CD14-positive monocyte (primary cell): Measurements from ENCODE around the gene SENP3. TPM values are rescaled to one million over a fixed set of nuclear protein-coding genes. Genes with fewer than 3 reads are reported as not detected.

Experiments
- DNase-seq, 3 donors: peaks; one replicate each; pipeline ENCODE4 v3.0.0-alpha.2; 2011 to 2022
- H2AFZ ChIP-seq: 2 replicates; pipeline ENCODE4 v1.6.0; 2012; ENCODE audit warnings: mild to moderate bottlenecking, low read depth, low read length, inconsistent platforms; ENCODE audit not compliant: insufficient read depth, poor library complexity, severe bottlenecking
- H3K27ac ChIP-seq, 2 donors: 1 replicate in 1 of 2; 2 replicates in 1 of 2; pipeline ENCODE4 v1.5.1; 2012 to 2013; ENCODE audit warnings: low read length in 2 of 2, control low read depth in 1 of 2, inconsistent platforms in 1 of 2, low read depth in 1 of 2, mild to moderate bottlenecking in 1 of 2
- H3K27me3 ChIP-seq, 2 donors: one replicate each; pipeline versions ENCODE4 v1.6.0 to v1.6.1; 2011 to 2013; ENCODE audit warnings: low read length in 2 of 2; ENCODE audit not compliant: control insufficient read depth in 2 of 2, insufficient read depth in 2 of 2
- H3K36me3 ChIP-seq, 2 donors: replicated peaks in 1 of 2; 1 replicate in 1 of 2; 2 replicates in 1 of 2; pipeline versions ENCODE4 v1.5.1 to v1.6.1; 2012 to 2013; ENCODE audit warnings: low read length in 2 of 2, control low read depth in 1 of 2, inconsistent platforms in 1 of 2, mild to moderate bottlenecking in 1 of 2; ENCODE audit not compliant: insufficient read depth in 2 of 2, control insufficient read depth in 1 of 2
- H3K4me1 ChIP-seq, 2 donors: 1 replicate in 1 of 2; 2 replicates in 1 of 2; pipeline versions ENCODE4 v1.5.1 to v1.6.1; 2012 to 2013; ENCODE audit warnings: low read length in 2 of 2, control low read depth in 1 of 2, inconsistent platforms in 1 of 2, mild to moderate bottlenecking in 1 of 2, moderate library complexity in 1 of 2; ENCODE audit not compliant: insufficient read depth in 2 of 2, control insufficient read depth in 1 of 2
- H3K4me2 ChIP-seq: replicated peaks from 2 replicates; pipeline ENCODE3; 2012; ENCODE audit warnings: low read length, moderate library complexity, mild to moderate bottlenecking; ENCODE audit not compliant: poor library complexity, severe bottlenecking; ENCODE audit errors: extremely low read depth
- H3K4me3 ChIP-seq, 3 experiments: fragments of 200-600 bp in 1 of 3; sonication (generic) in 1 of 3; replicated peaks in 1 of 3; 1 replicate in 2 of 3; 2 replicates in 1 of 3; pipeline ENCODE4 v1.5.1; 2011 to 2013; ENCODE audit warnings: low read length in 3 of 3, mild to moderate bottlenecking in 3 of 3, control low read depth in 2 of 3, low read depth in 2 of 3, inconsistent platforms in 1 of 3, moderate library complexity in 1 of 3
- H3K79me2 ChIP-seq: 2 replicates; pipeline ENCODE4 v1.6.0; 2012; ENCODE audit warnings: mild to moderate bottlenecking, control low read depth, inconsistent platforms, low read length, moderate library complexity; ENCODE audit not compliant: insufficient read depth
- H3K9ac ChIP-seq: 2 replicates; pipeline ENCODE4 v1.6.0; 2017; ENCODE audit warnings: low read length, mild to moderate bottlenecking; ENCODE audit not compliant: insufficient read depth, poor library complexity, severe bottlenecking
- H3K9me3 ChIP-seq, 2 donors: replicated peaks in 1 of 2; 1 replicate in 1 of 2; 2 replicates in 1 of 2; pipeline versions ENCODE4 v1.5.1 to v1.6.1; 2012 to 2013; ENCODE audit warnings: low read length in 2 of 2, control low read depth in 1 of 2; ENCODE audit not compliant: control insufficient read depth in 1 of 2, insufficient read depth in 1 of 2
- H4K20me1 ChIP-seq: 2 replicates; pipeline ENCODE4 v1.6.0; 2012; ENCODE audit warnings: mild to moderate bottlenecking, low read length, control low read depth, moderate library complexity; ENCODE audit not compliant: insufficient read depth
- H3K27ac Mint-ChIP-seq, 7 donors: one replicate each; pipeline ENCODE4 v1.8.0; 2020; ENCODE audit warnings: mild to moderate bottlenecking in 7 of 7, mixed read lengths in 7 of 7, moderate library complexity in 6 of 7, inconsistent platforms in 2 of 7
- H3K27me3 Mint-ChIP-seq, 3 donors: one replicate each; pipeline ENCODE4 v1.8.0; 2021 to 2022; ENCODE audit warnings: low read depth in 3 of 3, mild to moderate bottlenecking in 3 of 3, mixed read lengths in 3 of 3, moderate library complexity in 3 of 3, inconsistent platforms in 1 of 3
- H3K36me3 Mint-ChIP-seq, 2 donors: one replicate each; pipeline ENCODE4 v1.8.0; 2020; ENCODE audit warnings: mixed read lengths in 2 of 2, inconsistent platforms in 1 of 2, mild to moderate bottlenecking in 1 of 2
- H3K4me1 Mint-ChIP-seq: one replicate; pipeline ENCODE4 v1.8.0; 2020; ENCODE audit warnings: mild to moderate bottlenecking, mixed read lengths
- H3K4me3 Mint-ChIP-seq, 2 donors: one replicate each; pipeline ENCODE4 v1.8.0; 2020; ENCODE audit warnings: mild to moderate bottlenecking in 2 of 2, mixed read lengths in 2 of 2, moderate library complexity in 1 of 2
- H3K9me3 Mint-ChIP-seq, 7 donors: one replicate each; pipeline ENCODE4 v1.8.0; 2020 to 2022; ENCODE audit warnings: mixed read lengths in 7 of 7, mild to moderate bottlenecking in 6 of 7, moderate library complexity in 6 of 7, inconsistent platforms in 2 of 7
- CTCF ChIP-seq: fragments of 200-600 bp; IDR thresholded peaks from one replicate; pipeline ENCODE4 v1.8.0; 2022; ENCODE audit warnings: antibody characterized with exemption, mild to moderate bottlenecking
- WGBS: methylation state at CpG from one replicate; pipeline ENCODE4 v1.1.5; 2013; ENCODE audit warnings: missing lambda C conversion rate; ENCODE audit not compliant: insufficient coverage; 5-methylcytosine and 5-hydroxymethylcytosine counted together
- intact Hi-C, 2 donors: fragments of 100-400 bp; cut with micrococcal nuclease; formaldehyde crosslinking; loops; one replicate each; pipeline versions ENCODE4 v1.15.0 to v1.15.1; 2023
- polyA plus RNA-seq, 3 donors: library from polyadenylated mRNA; depleted of rRNA in 1 of 3; unstranded in 2 of 3; stranded (reverse) in 1 of 3; fragments of 300-500 nt in 2 of 3; fragments of >200 nt in 1 of 3; fragmentation: Illumina TruSeq in 2 of 3; gene quantifications; 1 replicate in 2 of 3; 2 replicates in 1 of 3; pipeline ENCODE4 v1.2.3, GENCODE V29; 2012 to 2021

SENP3 gene
- polyA plus RNA-seq, 3 donors: 2.9 to 140 (median 5.6) TPM

- H3K36me3 Mint-ChIP-seq: peaks cover 36 to 59% of the 10 kb centered on the region in 2 donors
- peak overlapping the region; percentile 93 to 98 (median 96) for H3K27ac Mint-ChIP-seq
- peaks cover 58% of the 10 kb centered on the region for H3K4me1 Mint-ChIP-seq
- no peak for TF ChIP-seq CTCF
- peak overlapping the region; percentile 27 for H2AFZ ChIP-seq
- peaks cover 78% of the 10 kb centered on the region for H3K79me2 ChIP-seq
- peaks cover 60 to 70% of the 10 kb centered on the region in 2 donors for H3K4me1 ChIP-seq
- peak overlapping the region; percentile 97 to 98 for H3K4me3 Mint-ChIP-seq
- intact Hi-C loops: loop anchor here (1.0 to 10.0 kb wide), 8 partner anchors 38 to 306 kb away; partner anchors contain the start of genes FGF11 (in 2 of the 2), TMEM102 (in 2 of the 2), CTDNEP1 (in 1 of the 2) and ELP5 (in 1 of the 2)
- H3K36me3 ChIP-seq: peaks cover 29 to 35% of the 10 kb centered on the region in 2 donors
- peak overlapping the region; percentile 69 to 100 (median 91) for H3K4me3 ChIP-seq
- peaks cover 0 to 7% (median 6%) of the 10 kb centered on the region in 3 donors for H3K27me3 Mint-ChIP-seq
- WGBS: 15% methylated on average over 11 of the region's 22 CpGs
- peak overlapping the region; percentile 90 to 92 for H3K27ac ChIP-seq
- peaks cover 0 to 3% (median 0%) of the 10 kb centered on the region in 7 donors for H3K9me3 Mint-ChIP-seq
- H3K27me3 ChIP-seq: no peaks in the 10 kb centered on the region
- DNase-seq: peak; percentile 56 to 65 (median 59)
- H3K4me2 ChIP-seq: peak overlapping the region; percentile 90
- no peaks in the 10 kb centered on the region for H3K9me3 ChIP-seq
- H3K9ac ChIP-seq: peak overlapping the region; percentile 72
- H4K20me1 ChIP-seq: peaks cover 33% of the 10 kb centered on the region
Measured at GRCh38 chr17:7560172-7561027, 1.3 kb upstream of the SENP3 start.

GRCh38 chr17:7561028-7561575 is 617 bp upstream of the SENP3 start:
- peaks cover 54 to 63% of the 10 kb centered on the region in 2 donors for H3K4me1 ChIP-seq
- peaks cover 54% of the 10 kb centered on the region for H3K4me1 Mint-ChIP-seq

More at GRCh38 chr17:7561028-7561575, 617 bp upstream of the SENP3 start:
- H3K27me3 Mint-ChIP-seq: peaks cover 0 to 6% (median 4%) of the 10 kb centered on the region in 3 donors
- peaks cover 0 to 3% (median 0%) of the 10 kb centered on the region in 7 donors for H3K9me3 Mint-ChIP-seq
- 1% methylated on average over 22 of the region's 32 CpGs for WGBS
- Histone ChIP-seq H3K4me2 (peak overlapping the region; percentile 90), H2AFZ (peak overlapping the region; percentile 76), H3K4me3 (peak overlapping the region; percentile 69 to 100 (median 91)), H4K20me1 (peaks cover 33% of the 10 kb centered on the region), H3K9me3 (no peaks in the 10 kb centered on the region), H3K79me2 (peaks cover 80% of the 10 kb centered on the region), H3K36me3 (peaks cover 36 to 42% of the 10 kb centered on the region in 2 donors), H3K27ac (peak overlapping the region; percentile 84 to 90), H3K9ac (peak overlapping the region; percentile 72), H3K27me3 (no peaks in the 10 kb centered on the region)
- peak overlapping the region; percentile 97 to 98 for H3K4me3 Mint-ChIP-seq
- intact Hi-C loops: loop anchor here (1.0 to 10.0 kb wide), 8 partner anchors 38 to 306 kb away; partner anchors contain the start of genes FGF11 (in 2 of the 2), TMEM102 (in 2 of the 2), CTDNEP1 (in 1 of the 2) and ELP5 (in 1 of the 2)
- TF ChIP-seq CTCF: peak; percentile 90
- peaks cover 39 to 62% of the 10 kb centered on the region in 2 donors for H3K36me3 Mint-ChIP-seq
- H3K27ac Mint-ChIP-seq: peak overlapping the region; percentile 93 to 98 (median 96)
- peak; percentile 74 to 84 (median 83) for DNase-seq
